ENCODE measurements around the gene CFL2.
"Not testable (repeated sequence)": the region's sequence is repeated elsewhere in the genome, so short reads cannot be mapped to it uniquely, and the experiment has no call there.

Gene CFL2

DNA sequence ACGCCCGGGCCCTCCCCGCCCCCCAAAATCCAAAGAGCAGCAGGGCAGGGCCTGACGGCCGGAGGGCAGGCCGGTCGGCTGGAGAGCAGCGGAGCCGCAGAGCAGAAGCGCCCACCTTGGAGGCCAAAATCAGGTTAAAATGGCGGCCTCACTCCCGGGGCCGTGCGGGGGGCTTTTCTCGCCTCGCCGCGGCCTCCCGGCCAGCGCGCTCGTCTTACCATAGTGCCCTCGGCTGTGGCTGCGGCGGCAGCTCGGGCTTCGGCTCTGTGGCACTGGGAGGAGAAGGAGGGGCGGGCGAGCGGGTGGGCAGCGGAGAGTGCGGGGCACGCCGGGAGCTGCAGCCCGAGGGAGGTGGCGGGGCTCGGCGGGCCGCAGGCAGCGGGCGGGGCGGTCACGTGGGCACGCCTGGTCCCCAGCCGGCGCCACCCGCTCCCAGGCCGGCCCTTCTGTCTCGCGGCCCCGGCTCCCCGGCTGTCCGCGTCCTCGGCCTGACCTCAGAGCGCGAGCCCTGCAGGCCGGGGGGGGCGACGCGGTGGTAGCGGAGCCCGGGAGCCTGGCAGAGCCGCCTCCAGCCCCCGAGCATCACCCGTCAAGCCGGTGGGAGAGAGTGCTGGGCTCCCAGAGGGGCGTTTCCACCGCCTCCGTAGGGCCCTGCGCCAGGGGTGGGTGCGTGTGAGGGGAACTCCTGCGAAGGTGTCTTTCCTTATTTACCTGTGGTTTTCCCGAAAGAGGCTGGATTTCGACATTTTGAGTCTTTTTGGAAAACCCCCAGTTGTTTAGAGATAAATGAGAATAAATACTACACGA, at the start of gene CFL2:
Gene CFL2, minus strand, starts transcription at position 274 of the 807 bp plus-strand sequence. Its CDS starts 53 bp downstream, at position 221.
- peak; percentile 67 for DNase-seq (ENCODE audit: low spot score)

DNA sequence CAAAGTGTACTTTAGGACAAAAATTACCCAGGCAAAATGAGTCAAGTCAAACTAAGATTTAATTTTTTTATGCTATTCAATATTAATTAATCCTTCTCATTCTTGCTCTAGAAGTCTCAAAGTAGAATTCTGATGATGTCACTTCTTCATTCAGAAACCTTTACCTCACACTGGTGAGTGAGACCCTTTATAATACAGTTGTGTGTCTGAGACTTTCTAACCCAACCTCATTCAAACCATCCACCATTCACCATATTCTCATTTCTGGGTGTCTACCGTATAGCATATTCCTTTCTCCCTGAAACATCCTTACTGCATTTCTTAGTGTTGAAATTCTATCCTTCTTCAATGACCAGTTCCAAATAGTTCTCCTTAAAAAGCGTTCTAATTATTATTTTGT, 40.8 kb upstream of the CFL2 start:
- no peak for DNase-seq (ENCODE audit: low spot score)

DNA sequence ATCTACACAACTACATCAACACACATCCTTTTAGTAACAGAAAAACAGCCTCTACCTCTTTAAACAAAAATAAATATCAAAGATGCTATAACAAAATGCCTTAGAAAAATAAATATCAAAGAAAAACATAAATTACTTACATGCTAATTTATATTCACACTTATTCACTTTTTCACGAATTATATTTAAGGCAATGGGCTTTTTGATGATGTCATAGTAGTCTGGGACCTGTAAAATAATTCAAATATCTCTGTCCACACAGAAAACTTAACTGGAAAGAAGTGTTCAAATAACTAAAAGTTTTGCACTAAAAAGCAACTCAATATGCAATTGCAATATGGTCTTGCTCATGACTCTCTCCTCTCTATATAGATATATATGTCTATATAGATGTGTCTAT, 40.3 kb upstream of the CFL2 start:
- DNase-seq (ENCODE audit: low spot score), result no peak

DNA sequence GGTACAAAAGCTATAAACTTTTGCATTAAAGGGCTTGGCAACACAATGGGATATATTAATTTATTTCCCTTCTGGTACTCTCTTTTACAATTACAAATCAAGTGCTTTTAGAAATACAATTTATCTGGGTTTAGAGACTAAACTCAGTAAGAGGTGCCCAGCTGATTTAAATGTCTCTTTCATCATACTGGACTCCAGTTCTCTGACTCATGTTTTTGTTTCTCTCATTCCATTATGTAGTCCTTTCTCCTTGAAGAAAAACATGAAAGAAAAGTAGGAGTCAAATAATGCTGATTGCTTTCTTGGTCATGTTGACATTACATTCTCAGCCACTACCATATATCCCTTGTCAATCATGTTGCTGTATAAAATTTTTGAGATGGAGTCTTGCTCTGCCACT, 36.3 kb upstream of the CFL2 start:
- no peak for DNase-seq (ENCODE audit: low spot score)

DNA sequence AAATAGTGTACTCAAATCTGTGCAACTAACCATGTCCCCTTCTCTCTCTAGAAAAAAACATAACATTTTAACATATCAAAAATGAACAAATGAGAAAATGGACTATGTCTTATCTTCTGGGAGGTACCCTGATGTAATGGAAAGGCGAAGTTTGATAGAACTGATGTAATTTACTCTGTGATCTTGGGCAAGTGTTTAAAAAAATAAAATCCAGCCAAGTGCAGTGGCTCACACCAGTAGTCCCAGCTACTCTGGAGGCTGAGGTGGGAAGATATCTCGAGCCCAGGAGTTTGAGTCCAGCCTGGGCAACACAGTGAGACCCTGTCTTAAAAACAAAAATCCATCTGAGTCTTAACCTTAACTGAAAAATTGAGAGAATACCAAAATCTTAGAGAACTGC, 35.8 kb upstream of the CFL2 start:
- DNase-seq (ENCODE audit: low spot score), result no peak

DNA sequence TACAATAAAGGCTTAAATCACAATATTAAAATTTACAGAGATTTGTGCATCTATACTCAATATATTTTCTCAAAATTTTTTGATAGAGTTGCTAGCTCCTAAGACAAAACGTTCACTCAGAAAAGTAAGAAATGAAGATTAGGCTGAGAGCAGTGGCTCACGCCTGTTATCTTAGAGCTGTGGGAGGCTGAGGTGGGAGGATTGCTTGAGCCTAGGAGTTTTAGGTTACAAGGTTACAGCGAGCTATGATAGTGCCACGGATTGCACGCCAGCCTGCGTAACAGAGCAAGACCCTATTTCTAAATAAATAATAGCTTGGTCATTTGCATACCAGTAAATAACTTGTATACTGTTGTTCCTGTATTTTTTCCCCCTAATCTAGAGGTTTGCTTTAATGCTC, 35.0 kb upstream of the CFL2 start:
- no peak for DNase-seq (ENCODE audit: low spot score)

DNA sequence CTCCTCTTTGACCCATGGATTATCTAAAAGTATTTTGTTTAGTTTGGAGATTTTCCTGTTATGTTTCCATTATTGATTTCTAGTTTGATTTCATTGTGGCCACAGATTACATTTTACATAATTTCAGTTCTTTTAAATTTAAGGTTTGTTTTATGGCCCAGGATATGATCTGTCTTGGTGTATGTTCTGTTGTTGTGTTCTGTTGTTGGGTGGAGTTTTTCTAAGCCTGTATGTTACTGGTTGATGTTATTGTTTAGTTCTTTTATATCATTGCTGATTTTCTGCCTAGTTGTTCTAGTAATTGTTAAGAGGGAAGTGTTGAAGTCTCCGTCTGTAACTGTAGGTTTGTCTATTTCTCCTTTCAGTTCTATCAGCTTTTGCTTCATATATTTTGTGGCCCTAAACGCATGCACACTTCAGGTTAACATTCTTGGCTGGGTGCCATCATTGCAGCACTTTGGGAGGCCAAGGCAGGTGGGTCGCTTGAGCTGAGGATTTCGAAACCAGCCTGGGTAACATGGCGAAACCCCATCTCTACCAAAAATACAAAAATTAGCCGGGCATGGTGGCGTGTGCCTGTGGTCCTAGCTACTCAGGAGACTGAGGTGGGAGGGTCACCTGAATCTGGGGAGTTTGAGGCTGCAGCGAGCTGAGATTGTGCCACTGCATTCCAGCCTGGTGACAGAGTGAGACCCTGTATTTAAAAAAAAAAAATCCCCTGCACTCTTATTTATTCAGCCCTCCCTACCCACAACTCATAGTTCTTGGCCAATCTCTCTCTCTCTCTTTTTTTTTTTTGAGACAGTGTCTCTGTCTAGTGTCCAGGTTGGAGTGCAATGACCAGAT, 28.1 kb upstream of the CFL2 start:
- no peak for DNase-seq (ENCODE audit: low spot score)

DNA sequence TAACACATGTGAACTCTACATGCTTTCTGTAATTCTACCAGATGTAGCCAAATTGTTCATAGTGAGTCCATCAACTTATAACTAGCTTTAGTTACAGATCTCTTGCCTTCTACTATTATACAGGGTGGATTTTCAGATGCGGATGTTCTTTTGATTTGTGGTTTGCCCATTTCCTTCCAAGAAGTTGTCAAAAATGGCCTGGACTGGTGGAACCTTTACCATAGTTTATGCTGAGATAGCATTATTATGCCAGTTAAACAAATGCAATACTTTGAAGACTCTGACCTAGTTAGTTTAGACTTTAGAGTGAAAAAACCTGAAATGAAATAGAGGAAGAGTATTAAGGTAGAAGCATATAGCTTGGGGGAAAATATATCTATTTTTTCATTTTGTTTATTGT, 27.4 kb upstream of the CFL2 start:
- no peak for DNase-seq (ENCODE audit: low spot score)

DNA sequence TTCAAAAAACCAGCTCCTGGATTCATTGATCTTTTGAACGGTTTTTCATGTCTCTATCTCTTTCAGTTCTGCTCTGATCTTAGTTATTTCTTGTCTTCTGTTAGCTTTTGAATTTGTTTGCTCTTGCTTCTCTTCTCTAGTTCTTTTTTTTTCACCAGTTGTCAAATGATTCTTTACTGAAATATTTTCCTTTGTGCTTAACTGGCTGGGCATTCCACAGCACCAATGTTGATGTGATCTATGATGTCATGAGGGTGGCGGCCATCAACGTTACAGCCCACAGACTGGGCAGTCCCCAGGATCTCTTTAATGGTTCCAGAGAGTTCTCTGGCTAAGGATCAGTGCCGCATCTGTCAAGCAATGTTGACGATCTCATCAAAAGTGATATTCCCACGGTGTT, 25.7 kb upstream of the CFL2 start:
- not testable (repeated sequence) for DNase-seq (ENCODE audit: low spot score)

DNA sequence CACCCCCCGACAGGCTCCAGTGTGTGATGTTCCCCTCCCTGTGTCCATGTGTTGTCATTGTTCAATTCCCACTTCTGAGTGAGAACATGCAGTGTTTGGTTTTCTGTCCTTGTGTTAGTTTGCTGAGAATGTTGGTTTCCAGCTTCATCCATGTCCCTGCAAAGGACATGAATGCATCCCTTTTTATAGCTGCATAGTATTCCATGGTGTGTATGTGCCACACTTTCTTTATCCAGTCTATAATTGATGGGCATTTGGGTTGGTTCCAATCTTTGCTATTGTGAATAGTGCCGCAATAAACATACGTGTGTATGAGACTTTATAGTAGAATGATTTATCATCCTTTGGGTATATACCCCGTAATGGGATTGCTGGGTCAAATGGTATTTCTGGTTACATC, 22.7 kb upstream of the CFL2 start:
- DNase-seq (ENCODE audit: low spot score), result not testable (repeated sequence)

DNA sequence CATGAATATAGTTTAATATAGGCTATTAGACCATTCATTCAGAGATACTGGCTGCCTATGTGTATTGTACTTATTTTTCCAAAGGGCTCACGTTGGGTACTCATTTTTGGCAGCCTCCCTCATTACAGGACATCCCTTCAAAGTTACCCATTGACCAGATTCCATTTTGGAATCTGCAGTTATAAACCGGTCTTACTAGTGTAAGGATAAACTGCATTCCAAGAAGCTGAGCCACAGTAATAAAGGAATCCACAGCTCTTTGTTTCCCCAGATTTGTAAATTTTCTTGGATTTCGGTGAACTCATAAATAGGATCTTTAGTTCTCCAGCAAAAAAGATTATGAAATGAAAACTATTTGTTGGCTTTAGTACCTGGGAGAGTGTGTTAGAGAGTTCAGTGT, 18.9 kb upstream of the CFL2 start:
- DNase-seq (ENCODE audit: low spot score), result no peak

DNA sequence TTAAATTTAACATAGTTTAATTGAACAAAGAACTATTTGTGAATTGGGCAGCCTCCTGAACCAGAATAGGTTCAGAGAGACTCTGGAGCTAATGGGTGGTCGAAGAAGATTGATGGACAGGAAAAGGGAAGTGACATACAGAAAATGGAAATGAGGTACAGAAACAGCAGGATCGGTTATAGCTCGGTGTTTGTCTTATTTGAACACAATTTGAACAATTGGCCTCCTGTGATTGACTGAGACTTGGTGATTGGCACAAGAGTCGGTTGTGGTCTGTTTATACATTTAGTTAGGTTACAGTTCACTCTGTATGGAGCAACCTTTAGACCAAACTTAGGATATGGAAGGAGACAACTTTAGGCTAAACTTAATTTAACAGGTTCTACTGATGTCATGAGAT, 18.4 kb upstream of the CFL2 start:
- no peak for DNase-seq (ENCODE audit: low spot score)

DNA sequence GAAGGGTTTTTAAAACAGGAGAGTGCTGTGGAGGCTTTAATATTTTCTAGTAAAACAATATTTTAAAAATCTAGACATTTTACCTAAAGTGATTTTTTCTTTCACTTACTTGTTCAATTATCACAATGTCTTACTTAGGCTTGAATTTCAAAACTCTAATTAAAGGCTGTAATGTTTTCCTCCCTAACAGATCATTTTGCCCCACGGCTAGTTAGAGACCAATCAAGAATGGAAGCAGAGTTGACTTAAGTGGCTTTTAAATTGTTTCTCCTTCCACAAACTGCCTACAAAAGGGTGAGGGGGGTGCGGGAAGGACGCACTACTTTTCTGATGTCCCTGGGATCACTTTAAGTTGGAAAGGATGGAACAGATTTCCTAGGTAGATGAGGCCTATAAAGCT, 9.5 kb upstream of the CFL2 start:
- no peak for DNase-seq (ENCODE audit: low spot score)

DNA sequence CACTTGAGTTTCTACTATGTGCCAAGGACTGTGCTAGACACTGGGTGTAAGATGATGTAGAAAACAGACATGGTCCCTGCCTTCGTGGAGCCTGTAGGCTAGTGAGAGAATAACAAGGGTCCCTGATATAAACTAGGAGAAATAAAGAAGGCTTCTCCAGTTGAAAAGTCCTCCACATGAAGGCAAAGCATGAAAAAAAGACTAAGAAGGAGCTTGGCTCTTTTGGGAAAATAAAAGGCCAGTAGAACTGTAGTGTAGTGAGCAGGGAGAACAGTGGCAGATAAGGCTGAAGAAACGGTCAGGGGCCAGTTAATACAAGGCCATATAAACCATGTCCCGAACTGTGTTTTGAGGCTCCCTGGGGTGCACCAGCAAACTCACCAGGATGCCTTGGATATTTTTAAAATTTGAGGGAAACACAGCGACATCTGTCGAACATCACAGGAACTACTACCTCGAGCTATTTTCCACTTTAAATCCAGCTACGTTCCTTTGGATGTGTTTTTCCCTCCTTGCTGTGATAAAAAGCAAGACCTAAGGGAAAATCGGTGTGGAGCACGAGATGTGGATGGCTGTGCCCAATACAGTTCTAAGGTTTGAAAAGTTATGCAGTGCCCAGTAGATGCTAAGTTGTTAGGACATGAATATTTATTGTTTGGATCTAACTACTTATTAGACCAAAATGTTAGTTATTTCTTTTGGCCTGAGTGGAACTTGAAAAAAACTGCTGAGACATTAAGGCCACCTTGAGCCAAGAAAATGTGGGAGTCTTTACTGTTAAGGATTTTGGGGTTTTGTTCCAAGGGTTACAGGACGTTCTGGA, 8.5 kb upstream of the CFL2 start:
- peak; percentile 56 for DNase-seq (ENCODE audit: low spot score)

DNA sequence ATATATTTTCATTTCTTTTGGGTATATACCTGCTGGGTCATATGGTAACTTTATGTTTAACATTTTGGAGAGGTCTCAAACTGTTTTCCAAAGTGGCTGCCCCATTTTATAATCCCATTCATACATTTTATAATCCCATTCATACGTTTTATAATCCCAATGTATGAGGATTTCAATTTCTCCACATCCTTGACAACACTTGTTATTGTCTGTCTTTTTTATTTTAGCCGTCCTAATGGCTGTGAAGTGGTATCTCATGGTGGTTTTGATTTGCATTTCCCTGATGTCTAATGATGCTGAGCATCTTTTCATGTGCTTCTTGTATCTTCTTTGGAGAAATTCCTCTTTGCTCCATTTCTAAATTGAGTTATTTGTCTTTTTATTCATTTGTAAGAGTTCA, 6.7 kb upstream of the CFL2 start:
- DNase-seq (ENCODE audit: low spot score), result no peak

DNA sequence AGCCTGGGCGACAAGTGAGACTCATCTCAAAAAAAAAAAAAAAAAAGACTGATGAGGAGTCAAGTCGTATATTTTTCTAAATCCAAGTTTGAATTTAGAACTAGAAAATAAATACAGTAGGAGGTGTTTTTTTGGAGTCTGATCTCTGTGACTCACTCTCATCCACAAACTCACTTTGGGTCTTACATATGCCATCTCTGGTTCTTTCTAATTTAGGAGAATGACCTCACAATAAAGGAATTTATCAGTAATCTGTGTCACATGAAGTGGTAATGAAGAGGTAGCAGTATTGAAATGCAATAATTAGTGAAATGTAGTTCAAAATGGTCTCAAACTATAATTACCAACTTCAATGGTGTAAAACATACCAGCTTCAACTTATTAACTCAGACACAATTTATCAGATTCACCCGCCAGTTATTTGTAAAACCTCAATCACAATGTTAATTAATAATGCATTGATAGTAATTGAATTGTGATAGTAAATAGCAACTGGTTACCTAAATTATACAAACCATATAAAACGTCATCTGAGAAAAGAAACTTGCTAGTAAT, 4.4 kb upstream of the CFL2 start:
- peak; percentile 35 for DNase-seq (ENCODE audit: low spot score)

DNA sequence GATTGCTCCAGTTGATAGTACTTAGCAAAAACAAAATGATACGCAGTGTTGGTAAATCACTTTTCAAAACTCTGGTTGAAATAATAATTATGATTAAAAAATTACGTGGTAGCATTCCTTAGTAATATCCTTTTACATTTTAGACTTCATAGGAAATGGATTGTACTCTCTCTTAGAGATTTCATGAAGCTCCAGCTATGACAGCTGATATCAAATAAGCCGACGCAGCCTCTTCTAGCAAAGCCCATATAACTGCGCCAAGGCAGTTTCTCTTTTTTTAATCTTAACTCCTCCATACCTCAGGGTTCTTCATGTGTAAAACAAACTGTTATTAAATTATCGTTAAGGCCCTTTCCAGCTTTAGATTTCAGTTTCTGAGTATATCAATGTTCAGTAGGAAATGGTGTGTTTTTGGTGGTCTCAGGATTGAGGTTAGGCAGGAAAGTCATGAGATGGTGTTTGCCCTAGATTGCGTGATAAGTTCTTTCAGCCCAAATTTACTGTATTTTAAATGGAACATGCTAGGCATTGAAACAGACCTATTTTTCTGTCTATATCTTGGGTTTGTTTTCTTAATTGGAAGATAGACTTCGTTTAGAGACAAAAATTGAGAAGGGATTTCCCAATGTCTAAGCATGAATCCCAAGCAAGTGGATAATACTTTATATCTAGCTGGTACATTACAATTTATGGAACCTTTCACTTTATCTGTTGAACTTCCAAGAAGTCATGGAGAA, 902 bp upstream of the CFL2 start:
- DNase-seq (ENCODE audit: low spot score), result no peak

DNA sequence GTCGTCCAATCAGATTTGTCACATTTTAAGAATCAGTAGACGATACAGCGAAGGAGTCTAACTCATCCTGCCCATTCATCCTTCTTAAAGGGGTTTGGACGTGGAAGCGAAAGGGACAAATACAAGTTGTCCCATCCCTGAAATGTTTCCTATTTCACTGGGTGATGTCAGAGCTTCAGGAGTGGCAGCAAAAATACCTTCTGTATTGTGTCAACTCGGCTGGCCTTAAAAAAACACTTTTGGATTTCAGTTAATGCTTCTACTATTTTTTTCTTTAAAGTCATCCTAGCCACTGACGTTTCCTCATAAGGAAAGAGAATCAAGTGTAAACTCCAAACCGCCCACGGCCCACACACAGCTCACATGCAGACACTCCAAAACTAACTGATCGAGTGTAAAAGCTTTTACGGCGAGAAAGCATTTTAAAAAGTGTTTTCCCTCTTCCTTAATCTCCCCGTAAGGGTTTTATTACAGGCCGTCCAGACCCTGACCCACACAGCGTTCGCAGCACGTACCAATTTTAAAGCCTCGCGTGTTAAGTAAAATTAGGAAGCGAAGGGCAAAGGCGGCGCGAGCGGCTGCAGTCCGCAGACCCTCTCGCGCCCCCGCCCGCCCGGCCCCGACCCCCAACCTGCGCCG, 593 bp downstream of the CFL2 start:
- DNase-seq (ENCODE audit: low spot score), result peak; percentile 38

DNA sequence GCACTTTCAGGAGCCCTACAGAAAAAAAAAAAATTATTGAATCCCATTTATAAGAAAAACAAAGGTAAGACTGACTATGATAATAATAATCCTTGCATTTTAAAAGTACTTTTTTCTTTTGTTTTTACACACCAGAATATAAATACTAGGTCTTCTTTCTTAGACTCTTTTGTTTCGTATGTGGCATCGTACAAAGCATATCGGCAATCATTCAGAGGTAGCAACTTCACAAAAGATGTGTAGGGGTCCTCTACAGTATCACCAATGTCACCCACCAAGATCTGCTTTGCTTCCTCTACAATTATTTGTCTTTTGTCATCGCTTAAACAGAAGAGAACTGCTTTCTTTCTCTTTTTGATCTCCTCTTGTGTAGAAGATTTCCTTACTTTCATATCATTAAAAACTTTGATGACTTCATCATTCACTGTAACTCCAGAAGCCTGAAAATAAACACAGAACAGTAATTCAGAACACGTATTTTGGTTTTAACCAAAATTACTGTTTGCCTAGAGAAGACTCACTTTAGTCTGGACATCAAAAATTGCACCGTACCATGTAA, 1.2 kb downstream of the CFL2 start:
- DNase-seq (ENCODE audit: low spot score), result no peak
